GM19239 (cell line): ENCODE results near the gene EXOC2.
A peak's percentile ranks its signal among the peaks of the same experiment; 100 is the strongest.

Experiments used
- DNase-seq: peaks from one replicate; pipeline ENCODE4 v3.0.0; 2011; ENCODE audit warnings: low spot score; ENCODE audit not compliant: insufficient read length
- FAIRE-seq: peaks from 2 replicates; lab custom pipeline; 2011; peaks lifted over from hg19 to GRCh38; lab: Jason Lieb, UNC

EXOC2 gene

DNA sequence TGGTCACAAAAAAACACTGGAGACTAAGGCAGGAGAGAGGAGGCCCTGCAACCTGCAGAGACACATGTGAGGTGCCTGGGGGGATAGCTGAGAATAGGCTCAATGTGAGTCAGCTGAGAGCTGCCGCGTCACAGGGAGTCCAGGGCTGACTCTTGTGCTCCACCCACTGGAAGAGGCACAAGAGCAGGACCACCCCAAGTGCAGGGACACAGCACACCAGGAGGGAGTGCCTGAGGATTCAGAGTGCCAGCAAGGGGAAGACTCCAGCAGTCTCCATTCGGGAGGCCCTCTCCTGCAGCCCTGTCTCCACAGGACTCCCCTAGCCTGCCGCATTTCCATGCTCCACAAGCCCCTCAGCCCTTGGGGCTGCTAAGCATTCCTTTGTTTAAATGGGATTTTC, 141.5 kb downstream of the EXOC2 start:
- DNase-seq (no peak), FAIRE-seq (no peak)

DNA sequence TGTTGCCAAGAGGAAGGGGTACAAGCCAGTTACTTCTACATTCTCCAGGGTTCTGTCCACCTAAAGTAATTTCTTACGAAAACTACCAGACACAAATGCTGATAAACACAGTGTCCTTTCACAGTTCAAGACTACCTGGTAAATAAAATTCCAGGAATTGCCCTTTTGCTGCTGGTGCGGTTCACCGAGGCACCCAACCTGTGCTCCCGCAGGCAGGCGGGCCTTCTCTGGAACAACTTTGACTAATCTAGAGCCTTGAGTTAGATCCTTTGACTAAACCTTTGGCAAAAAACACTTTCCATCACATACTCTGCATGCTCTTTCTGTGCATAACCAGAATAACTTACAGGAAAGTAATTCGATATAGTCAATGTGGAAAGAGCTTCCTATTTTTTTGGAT, 143.0 kb downstream of the EXOC2 start:
- FAIRE-seq (no peak), DNase-seq (no peak)

DNA sequence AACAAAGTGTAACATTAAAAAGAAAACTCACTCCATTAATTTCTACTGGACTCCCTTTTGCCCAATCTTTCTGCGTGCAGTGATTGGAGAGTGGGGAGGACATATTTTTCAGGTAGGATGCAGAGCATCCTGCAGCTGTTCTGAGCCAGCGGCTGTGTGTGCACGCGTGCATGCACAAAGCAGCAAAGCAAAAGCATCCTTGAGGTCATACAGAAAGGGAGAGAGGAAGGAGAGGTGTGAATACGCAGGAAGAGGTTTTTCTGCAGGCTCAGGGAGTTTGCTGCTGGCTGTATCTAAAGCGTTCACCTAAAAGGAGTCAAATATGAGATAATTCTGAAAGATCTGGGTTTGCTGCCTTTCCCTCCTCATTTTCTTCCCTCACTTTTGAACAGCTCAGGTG, 144.4 kb downstream of the EXOC2 start:
- DNase-seq, result no peak
- FAIRE-seq, result no peak

DNA sequence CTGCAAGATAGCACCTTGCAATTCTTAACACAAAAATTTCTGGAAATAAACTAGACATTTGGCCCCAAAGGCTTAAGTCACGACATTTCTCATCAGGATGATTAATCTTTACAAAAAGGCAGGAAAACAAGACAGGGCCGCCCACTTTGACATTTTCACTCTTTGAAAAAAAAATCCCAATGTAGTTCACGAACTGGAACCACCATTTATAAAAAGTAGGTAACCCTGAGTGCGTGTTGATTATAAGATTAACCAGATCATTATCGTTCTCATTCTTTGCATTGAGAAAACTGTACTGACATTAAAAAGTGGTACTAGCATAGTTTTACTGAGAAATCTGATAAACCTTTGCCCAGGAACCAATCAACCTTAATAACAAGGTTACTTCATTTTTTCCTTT, 144.8 kb downstream of the EXOC2 start:
- DNase-seq (no peak), FAIRE-seq (no peak)

DNA sequence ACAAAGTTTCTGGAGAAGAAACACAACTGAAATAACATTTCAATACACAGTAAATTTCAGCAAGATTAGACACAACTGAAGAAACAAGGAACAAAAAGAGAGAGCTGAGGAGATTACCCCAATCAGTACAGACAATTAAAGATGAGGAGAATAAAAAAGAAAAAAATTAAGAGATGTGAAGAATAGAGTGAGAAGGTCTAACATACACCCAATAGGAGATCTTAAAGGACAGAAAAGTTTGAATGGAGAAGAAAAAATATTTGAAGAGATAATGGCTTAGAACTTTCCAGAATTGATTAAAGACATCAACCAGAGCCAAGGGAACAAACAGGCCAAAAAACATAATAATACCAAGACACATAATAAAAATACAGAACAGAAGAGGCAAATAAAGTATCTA, 152.4 kb downstream of the EXOC2 start:
- FAIRE-seq (no peak), DNase-seq (no peak)

DNA sequence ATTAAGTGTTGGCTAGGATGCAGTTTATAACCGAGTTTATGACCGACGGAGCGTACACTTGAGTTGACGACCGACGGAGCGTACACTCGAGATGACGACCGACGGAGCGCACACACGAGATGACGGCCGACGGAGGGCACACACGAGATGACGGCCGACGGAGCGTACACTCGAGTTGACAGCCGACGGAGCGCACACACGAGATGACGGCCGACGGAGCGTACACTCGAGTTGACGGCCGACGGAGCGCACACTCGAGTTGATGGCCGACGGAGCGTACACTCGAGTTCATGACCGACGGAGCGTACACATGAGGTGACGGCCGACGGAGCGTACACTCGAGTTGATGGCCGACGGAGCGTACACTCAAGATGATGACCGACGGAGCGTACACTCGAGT, 155.8 kb downstream of the EXOC2 start:
- no peak for DNase-seq
- FAIRE-seq, result no peak

DNA sequence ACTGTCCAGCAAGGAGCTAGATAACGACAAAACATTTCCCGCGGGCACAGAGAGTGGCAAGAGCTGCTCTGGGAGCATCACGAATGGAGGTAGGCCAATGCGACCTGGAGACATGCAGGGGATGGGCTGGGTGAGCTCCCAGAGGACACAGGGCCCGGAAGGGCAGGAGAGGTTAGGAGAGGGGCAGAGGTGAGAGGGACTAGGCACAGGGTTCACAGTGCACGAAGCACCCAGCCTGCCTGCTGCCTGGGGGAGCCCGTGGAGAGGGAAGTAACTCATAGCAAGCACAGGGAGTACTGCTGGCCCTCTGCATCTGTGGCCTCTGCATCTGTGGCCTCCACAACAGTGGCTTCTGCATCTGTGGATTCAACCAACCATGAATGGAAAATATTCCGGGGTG, 162.5 kb downstream of the EXOC2 start:
- DNase-seq (no peak), FAIRE-seq (no peak)

DNA sequence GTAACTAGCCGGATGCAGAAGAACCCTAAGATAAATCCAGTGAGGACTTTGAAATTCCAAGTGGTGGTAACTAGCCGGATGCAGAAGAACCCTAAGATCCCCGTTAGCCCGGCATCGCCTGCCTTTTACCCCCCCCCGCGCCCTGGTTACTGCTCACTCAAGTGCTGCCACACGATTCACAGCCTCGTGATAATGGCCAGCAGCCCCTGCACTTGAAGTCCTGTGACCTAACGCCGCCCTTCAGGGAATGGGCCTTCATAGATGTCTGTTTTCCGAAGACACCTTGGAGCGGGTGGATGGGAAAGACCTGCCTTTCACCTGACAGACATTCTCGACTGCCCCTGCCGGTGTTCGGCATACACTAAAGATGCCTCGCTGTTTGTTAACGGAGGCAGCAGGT, 163.9 kb downstream of the EXOC2 start:
- DNase-seq, result no peak
- no peak for FAIRE-seq

DNA sequence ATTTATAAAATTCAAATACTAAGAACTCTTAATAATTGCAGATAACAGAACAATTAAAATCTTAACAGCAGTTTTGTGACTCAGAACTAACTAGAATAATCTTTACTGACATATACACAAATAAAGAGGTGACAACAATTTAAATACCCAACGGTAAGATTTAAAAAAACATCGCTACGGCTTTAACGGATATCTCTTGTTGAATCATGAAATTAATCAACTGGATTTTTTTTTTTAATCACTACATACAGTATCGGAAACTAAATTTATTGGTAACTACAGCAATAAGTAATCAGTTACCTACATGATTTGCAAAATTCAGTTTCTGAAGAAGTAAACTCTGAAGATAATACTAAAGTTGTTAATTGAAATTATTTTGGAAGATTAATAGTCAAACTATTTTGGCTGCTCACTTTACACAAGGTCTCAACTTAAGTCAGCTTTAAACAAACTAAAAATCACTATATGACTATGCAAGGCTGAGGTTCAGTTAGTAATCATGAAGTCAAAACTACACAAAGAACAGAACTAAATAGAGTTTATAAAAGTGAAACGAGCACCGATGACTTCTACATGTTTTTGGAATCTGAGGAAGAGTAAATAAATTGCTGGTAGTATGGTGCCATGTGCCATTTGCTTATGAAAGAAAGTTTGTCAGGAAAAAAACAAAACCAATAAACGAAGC, 164.8 kb downstream of the EXOC2 start:
- no peak for DNase-seq
- FAIRE-seq, result peak; percentile 52

DNA sequence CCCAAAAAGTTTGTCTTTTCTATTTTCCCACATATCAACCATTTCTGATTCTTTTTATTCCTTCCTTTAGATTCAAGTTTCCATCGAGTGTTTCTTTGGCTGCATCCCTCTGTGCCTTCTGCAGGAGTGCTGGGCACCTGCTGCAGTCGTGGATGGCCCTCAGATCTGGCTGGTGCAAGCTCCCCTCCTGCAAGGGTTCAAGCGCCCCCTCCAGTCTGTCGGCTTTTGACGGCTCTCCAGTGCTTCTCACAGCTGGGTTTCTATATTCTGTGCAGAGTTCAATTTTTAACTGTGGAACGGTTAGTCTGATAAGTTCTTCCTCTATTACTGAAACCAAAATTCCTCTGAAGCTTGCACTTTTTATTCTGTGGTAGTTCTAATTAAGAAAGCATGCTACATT, 168.1 kb downstream of the EXOC2 start:
- DNase-seq, result no peak
- peak; percentile 67 for FAIRE-seq

DNA sequence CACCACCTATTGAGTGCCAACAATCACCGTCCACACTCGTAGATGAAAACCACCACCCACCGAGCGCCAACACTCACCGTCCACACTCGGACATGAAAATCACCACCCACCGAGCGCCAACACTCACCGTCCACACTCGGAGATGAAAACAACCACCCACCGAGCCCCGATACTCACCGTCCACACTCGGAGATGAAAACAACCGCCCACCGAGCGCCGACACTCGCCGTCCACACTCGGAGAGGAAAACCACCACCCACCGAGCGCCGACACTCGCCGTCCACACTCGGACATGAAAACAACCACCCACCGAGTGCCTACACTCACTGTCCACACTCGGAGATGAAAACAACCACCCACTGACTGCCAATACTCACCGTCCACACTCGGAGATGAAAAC, 172.1 kb downstream of the EXOC2 start:
- no peak for FAIRE-seq
- DNase-seq, result no peak

DNA sequence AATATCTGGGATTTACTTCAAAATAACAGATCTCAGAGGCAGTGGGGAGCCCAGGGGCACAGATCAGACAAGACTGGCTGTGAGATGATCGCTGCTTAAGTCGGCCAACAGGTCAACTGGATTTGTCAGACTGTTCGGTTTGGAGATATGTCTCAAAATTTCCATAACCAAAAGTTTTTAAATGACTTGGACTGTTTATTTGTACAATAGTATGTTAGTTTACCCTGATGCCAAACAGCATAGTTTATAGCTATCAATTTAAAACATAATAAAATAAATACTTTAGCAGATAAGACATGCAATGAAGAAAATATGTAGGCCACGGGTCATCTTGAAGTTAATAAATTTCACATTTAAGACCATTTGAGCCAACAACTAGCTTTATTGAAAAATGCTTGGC, 174.7 kb downstream of the EXOC2 start:
- no peak for DNase-seq
- no peak for FAIRE-seq

DNA sequence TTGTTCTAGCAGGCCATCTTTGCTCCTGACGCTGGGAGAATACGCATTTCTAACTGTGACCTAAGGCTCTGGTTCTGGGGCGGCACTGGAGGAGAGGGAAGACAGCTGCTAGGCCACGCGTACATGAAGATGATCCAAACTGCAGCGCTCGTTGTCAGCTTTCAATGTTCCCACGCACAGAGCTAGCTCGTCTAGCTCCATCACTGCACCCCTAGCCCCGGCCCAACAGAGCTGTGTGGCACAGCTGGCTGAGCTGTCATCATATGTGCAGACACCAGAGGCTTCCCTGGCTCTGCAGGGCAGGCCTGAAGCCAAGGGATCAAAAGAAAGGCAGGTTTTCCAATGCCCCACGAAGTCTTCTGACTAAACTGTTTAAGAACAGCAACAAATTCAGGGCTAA, 176.7 kb downstream of the EXOC2 start:
- no peak for FAIRE-seq

DNA sequence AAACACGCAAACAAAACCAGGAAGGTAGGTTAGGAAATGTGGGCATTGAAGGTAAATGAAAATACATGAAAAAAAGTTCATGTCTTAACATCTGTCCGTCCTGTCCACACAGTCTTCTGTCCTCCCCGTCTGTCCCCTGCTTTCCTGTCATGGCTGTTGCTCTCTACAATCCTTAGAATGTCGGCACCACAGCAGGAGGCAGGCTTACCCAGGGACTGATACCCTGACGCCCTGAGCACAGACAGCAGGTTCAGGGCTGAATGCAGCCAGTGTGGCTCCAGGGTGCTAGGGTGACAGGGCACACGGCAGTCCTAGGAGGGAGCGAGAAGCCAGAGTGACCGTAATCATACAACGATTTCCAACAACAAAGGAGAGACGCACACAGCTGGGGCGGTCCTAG, 177.7 kb downstream of the EXOC2 start:
- DNase-seq (no peak), FAIRE-seq (no peak)

More for the DNA sequence above, 176.7 kb downstream of the EXOC2 start:
- DNase-seq, result no peak

DNA sequence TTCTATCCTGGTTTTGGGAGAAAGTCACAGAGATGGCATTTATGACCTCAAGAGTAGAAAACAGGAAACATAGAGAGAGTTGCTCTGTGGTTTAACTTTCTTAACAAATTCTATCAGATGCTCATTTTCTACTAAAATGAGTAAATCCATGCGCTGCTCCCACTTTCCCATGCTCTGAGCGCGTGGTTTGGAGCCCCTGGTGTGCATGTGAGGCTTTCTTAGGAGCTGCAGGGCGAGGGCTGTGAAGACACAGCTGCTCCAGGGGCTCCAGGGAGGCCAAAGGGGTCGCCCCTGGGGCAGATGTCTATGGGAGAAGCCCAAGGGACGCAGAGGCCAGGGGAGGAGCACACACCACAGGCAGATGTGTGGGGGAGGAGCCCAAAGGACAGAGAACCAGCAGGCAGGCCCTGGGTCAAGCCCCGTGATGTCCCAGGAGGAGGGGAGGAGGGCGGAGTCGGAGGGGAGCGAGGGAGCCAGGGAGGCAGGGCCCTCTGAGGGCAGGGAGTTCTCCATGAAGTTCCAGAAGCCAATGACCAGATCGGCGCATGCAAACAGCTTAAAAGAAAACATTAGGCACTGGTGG, 178.5 kb downstream of the EXOC2 start:
- DNase-seq, result no peak
- no peak for FAIRE-seq

DNA sequence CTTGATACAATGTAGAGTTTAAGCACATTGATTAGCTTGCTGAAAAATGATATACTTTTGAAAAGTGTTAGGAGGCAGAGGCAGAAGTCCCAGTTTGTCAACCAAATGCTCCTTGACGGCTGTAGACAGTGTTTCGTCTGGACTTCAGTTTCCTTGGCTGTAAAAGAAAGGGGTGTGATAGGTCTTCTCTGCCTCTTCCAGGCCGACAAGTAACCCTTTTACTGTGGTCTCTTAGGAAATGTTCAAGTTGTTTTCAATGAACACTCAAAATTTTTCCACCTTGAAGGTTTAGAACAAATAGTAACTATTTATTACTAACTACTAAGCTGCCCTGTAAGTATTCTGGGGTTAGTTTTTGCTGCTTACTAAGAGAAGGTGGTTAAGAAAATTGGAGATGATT, 179.0 kb downstream of the EXOC2 start:
- no peak for FAIRE-seq
- no peak for DNase-seq

DNA sequence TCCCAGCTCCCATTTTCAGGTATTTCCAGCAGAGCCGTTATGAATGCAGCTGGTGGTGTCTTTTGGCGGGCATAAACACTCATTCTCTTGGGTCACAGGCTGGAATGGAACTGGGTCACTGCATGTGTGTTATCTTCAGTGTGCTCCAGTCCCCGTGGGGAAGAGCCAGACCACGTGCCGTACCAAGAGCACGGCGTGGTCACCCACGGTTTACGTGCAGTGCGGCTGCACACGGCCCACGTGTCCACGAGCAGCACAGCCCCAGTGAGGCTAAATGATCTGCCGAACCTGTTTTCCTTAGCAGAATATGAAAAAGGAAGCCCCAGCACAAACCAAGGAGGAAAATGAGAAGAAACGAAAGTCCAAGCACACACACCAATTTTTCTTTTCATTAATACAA, 179.9 kb downstream of the EXOC2 start:
- FAIRE-seq (no peak), DNase-seq (no peak)

DNA sequence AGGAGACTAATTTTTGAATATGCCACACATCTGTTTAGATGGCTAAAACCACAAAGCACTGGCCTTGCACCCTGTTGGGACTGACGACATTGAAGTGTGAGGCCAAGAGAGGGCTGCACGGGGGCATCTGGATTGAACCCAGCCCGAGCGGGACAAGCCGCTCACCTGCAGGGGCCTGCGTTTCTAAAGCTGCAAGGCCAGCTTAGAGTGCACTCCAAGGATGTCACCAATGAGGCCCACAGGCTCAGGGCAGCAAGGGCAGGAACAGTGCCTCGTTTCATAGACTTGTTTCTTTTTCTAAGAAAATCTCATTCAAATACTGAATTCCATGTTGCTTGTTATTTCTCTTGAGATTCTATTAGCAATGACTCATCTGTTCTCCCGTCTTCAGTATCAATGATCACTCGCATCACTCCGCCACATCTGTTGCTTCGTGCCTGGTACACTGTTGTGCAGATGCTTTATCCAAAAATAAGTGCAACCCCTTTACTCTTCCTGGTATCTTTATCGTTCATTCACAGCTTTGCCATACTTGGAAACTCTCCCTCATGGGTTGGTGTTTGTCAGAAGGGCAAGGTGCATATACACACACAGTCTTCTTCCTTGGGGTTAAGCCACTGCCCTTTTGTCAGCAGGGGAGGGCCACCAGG, 181.3 kb downstream of the EXOC2 start:
- no peak for DNase-seq
- no peak for FAIRE-seq

DNA sequence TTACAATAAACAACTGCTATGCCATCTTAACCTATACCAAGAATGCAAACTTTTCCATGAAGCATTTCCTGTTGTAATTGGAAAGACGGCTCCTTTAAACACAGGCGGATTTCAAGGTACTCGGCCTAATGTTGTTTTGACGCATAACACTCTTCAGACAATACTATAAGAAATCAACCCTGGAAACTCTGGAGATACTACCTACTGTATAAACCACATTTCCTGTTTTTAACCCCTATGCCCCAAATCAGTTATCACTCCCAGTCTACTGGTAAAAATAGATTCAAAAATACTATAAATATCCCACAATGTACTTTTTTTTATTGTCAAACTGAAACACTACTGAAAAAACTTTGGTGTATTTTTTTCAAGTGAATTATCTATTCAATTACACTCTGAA, 183.3 kb downstream of the EXOC2 start:
- peak; percentile 57 for FAIRE-seq
- DNase-seq, result no peak

DNA sequence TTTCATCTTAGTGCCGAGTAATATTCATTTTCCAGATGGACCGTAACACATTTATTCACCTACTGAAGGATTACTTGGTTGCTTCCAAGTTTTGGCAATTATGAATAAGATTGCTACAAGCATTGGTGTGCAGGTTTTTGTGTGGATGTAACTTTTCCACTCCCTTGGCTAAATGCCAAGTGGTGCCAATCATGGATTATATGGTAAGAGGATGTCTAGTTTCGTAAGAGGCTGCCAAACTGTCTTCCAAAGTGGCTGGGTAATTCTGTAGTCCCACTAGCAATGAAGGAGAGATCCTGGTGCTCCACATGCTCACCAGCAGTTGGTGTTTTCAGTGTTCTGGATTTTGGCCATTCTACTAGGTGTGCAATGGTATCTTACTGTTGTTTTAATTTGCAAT, 184.3 kb downstream of the EXOC2 start:
- no peak for DNase-seq
- FAIRE-seq, result no peak

DNA sequence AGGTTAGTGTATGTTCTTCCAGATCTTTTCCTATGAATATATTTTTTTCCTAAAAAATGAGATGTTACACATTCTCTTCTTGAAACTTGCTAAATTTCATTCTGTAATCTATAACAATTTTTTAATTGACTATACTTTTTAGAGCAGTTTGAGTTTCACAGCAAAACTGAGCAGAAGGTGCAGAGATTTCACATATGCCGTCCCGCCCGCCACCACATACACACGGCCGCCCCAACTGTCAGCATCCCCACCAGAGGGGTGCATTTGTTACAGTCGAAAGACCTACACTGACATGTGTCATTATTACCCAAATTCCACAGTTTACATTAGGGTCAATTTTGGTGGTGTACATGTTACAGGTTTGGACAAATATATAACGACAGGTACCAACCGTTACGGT, 184.9 kb downstream of the EXOC2 start:
- FAIRE-seq (no peak), DNase-seq (no peak)
